T1000 (cell line): ENCODE data around the gene SBF2.
"Not testable (repeated sequence)": the region's sequence is repeated elsewhere in the genome, so short reads cannot be mapped to it uniquely, and the experiment has no call there.

Source experiments
- DNase-seq: peaks from one replicate; lab custom pipeline; 2025; ENCODE audit warnings: mixed read lengths; lab: John Stamatoyannopoulos, UW

Gene SBF2

GRCh38 chr11:10064828-10065227, 229.2 kb downstream of the SBF2 start:
- DNase-seq = no peak

GRCh38 chr11:10058356-10058755, 235.7 kb downstream of the SBF2 start:
- DNase-seq = no peak

DNA sequence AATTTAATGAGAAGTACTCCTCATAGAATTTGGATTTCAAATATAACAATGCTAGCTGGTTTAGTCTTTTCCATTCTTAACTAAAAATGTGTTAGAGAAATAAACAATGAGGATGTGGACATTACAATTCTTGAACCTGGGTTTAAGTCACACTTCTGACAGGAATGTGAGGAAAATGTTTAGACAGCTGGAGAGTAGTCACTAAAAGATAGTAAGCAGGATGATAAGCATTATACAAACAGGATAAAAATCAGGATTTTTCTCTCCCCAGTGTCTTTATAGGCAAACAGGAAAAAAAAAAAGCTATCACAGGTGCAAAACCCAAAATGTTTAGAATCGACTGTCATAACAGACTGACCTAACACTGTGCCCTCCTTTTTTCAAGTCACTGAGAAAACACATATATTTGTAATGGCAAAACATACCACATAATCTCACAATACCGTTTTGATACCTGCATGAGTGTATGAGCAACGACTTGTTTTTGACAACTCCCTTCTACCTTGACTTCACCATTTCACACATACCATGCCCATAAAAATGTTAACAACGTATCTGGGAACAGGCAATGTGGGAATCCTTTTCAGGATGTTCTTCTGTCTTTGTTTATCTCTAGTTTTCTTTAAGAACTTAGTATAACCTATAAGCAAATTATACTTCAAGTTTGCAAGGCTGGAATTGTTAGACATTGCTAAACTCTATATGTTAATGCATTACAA, 242.0 kb downstream of the SBF2 start:
- DNase-seq = no peak

DNA sequence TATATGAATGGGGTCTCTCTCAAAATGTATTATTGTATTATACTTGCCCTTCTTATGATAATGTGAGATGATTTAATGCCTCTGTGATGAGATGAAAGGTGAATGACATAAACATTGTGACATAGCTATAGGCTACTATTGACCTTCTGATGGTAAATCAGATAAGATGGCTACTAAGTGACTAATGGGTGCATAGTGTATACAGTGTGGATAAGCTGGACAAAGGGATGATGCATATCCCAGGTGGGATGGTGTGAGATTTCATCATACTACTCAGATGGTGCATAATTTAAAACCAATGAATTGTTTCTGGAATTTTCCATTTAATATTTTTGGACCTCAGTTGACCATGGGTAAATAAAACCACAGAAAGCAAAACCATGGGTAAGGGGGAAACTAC, 243.5 kb downstream of the SBF2 start:
- DNase-seq = no peak

GRCh38 chr11:10049756-10050155, 244.3 kb downstream of the SBF2 start:
- DNase-seq = no peak

DNA sequence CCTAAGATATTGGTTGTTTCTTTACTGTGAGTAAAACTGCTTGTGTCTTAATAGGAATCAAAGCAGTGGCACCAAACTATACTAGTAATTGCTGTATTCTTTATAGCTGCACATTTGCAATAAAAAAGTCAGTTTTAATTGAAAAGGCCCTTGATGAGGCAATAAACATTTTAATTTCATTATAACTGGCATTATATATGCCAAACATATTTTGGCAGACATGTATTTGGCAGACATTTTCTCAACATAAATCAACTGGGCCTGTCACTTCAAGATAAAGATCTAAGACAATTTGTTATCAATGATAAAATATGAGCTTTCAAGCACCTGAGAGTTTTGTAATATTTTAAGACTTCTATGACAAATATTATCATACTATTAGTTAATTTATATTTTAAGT, 245.7 kb downstream of the SBF2 start:
- DNase-seq = no peak

GRCh38 chr11:10044618-10045017, 249.4 kb downstream of the SBF2 start:
- DNase-seq = no peak

DNA sequence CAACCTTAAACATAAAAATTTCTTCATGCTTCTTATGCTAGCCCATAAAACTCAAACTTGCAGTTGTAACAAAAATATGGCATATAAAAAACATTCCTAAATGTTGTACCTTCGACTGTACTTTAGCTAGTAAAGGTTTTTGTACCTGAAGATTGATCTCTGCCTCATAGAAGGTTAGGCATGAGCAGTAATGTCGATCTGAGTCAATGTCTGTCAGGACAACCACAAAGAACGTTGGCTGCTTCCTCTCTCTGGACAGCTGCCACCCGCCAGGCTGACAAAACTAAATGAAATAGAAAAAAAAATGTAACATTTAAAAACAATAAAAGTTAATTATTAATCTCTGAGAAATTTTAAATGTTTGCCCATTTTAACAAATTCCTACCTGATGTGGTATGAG, 251.3 kb downstream of the SBF2 start:
- DNase-seq = no peak

DNA sequence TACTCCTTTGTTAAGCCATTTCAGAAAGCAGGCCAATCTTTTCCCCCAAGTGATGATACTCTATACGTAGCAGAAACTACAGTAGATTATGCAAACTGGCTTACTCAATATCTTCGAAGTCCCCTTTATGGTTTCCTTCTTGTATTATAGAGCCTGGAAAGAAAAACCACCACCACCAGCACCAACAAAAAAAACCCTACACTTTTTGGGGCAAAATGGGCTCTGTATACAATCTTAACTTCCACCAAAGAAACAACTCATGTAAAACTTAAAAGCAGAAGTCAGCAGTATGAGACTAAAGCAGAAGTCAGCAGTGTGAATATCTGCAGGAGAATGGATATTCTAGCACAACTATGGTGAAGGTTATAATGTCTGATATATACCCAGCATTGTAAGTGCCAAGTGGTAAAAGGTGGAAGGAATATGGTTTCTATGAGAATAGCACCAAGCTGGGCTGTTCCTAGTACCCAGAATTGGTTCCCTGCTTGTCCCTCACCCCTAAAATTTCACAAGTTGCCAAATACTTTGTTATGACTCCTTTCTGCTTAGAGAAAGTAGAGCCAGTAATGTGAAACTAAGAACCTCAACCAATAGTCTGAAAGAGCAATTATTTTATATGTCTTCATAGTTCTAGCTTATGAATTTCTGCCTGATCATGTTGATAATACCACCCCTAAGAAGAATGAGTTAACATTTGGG, 252.1 kb downstream of the SBF2 start:
- DNase-seq = no peak

- DNase-seq = no peak
Measured at GRCh38 chr11:10041332-10041731, 252.7 kb downstream of the SBF2 start.

- DNase-seq = no peak
Measured at GRCh38 chr11:10038521-10039302, 255.3 kb downstream of the SBF2 start.

GRCh38 chr11:10035932-10036331, 258.1 kb downstream of the SBF2 start:
- not testable (repeated sequence) for DNase-seq

GRCh38 chr11:10032935-10033334, 261.1 kb downstream of the SBF2 start:
- no peak for DNase-seq

DNA sequence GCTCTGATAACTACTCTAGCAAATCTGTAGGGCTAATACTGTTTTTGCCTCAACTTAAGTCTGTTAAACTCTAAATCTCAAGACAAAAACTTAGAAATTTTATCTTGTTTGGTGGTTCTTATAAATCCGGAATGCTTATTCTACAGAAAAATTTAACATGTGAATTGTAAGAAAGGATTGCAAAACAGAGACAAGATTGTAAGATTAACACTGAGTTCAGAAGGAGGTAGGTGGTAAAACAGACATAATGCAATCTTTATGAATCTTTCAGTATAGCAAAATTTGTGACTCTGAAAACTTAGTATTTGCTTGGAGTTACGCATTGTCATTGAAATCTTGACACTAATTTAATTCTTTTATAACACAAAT, 263.9 kb downstream of the SBF2 start:
- no peak for DNase-seq

DNA sequence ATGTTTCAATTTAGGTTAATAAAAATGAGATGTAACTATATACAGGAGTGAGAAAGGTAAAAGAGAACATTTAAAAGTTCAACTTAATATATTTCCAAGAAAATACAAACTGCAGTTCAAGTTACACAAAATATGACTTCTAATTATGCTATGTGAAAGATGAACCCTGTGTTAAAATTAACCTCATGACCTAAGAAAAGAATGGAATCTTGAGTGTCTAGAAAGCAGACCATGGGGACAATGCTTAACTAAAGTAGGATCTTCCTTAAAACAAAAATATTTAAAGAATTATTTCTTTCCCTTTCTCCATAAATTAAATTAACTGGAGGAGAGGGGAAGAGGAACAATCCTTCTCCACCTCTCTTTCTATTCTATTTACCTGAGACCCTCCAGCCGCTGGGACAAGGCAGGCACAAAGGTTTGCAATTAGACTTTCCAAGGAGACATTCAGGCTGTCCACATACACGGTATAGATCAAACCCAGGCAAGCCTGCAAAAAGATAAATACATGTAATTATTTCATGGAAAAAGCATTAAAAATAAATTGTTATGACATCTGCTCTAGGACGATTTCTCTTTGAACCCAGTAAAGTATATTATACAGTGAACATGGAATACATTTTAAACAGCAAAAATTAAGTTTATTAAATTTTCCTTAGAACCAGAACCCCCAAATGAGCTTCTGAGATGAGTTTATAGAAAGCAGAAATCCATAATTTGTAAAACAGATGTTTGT, 264.5 kb downstream of the SBF2 start:
- DNase-seq = no peak

GRCh38 chr11:10026514-10026913, 267.5 kb downstream of the SBF2 start:
- DNase-seq = no peak

GRCh38 chr11:10023212-10023611, 270.8 kb downstream of the SBF2 start:
- no peak for DNase-seq

GRCh38 chr11:10022764-10023163, 271.3 kb downstream of the SBF2 start:
- DNase-seq = no peak

- DNase-seq = no peak
Measured at GRCh38 chr11:10021563-10021962, 272.5 kb downstream of the SBF2 start.

DNA sequence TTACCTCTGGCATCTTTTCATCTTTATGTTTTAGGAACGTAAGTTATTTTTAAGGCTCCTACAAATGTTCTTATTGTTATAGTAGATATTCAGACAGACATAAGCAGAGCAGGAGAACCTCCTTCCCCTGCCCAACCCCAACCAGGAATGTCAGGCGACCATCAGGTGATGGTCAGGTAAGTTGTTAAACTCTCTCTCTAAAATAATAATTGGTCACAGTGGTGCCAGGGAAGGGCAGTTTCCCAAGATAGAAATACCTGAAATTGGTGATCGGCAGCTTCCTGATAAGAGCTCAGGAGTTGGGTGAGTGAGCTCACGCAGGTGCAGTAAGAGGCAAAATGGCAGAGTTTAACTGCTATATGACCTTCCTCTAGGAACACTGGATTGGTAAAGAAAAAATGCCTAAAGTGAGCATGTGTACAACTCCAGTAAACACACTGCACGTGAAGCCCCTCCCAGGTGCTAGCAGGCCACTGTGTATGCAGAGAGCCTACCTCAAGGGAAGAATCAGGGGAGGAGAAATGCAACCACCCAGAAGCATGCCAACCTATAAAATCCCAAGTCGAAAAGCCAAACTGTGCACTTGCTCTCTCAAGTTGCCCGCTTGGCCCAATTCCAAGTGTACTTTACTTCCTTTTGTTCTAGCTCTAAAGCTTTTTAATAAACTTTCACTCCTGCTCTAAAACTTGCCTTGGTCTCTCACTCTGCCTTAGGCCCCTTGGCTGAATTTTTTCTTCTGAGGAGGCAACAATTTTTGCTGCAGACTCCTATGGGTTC, 273.9 kb downstream of the SBF2 start:
- DNase-seq = no peak

- no peak for DNase-seq
Measured at GRCh38 chr11:10017911-10018310, 276.1 kb downstream of the SBF2 start.

DNA sequence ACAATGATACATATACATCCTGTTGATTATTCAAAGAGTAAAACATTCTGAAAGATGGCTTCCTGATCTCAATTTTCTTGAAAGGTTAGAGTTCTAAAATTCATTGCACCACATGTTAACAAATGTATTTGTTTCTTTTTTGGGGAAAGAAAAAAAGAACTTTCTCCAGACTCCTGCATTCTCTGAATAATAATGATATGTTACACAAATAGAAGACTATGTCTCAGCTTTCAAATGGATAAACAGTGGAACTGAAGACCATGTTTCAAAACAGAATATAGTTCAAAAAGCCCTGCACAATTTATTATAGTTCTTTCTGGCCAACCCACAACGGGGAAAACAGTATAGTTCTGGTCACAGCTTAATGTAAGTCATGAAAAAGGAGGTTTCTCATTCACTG, 277.0 kb downstream of the SBF2 start:
- no peak for DNase-seq
